Panc1 (cell line): Measurements from ENCODE around the gene PTX4. TPM values are rescaled to one million over a fixed set of nuclear protein-coding genes. Genes with fewer than 3 reads are reported as not detected.

ENCODE experiments used
- ATAC-seq: fragments of 200-7000 bp; cut with Tn5 transposase; 2 replicates; pipeline ENCODE4 v1.9.1; 2020; ENCODE audit warnings: mild to moderate bottlenecking, moderate library complexity
- BruUV-seq: library from RNA; stranded (reverse); fragments of 400-500 nt; replicated peaks from 2 replicates; lab custom pipeline; 2021; lab: Mats Ljungman, UMichigan
- CTCF ChIA-PET: fragments of 300-600 bp; sonication (Branson Sonifier 250); formaldehyde crosslinking; loops from one replicate; lab custom pipeline; 2022; ENCODE audit warnings: antibody characterized with exemption; lab: Charles Lee
- POLR2A ChIA-PET: fragments of 300-600 bp; sonication (Branson Sonifier 250); formaldehyde crosslinking; loops from one replicate; lab custom pipeline; 2022; ENCODE audit warnings: antibody characterized with exemption; lab: Charles Lee
- DNase-seq: peaks from one replicate; pipeline ENCODE4 v3.0.0-alpha.2; 2010; ENCODE audit warnings: low read depth, low spot score
- H3K27ac ChIP-seq: 2 replicates; pipeline ENCODE4 v1.5.1; 2011; ENCODE audit warnings: mild to moderate bottlenecking, low read length, inconsistent platforms
- H3K27me3 ChIP-seq: fragments of 200-500 bp; sonication (Bioruptor generic); 2 replicates; pipeline ENCODE4 v1.6.0; 2014; ENCODE audit warnings: low read length, inconsistent platforms; ENCODE audit not compliant: control insufficient read depth, insufficient read depth
- H3K36me3 ChIP-seq: fragments of 200-500 bp; sonication (Bioruptor generic); 2 replicates; pipeline ENCODE4 v1.5.1; 2014; ENCODE audit warnings: inconsistent platforms, mild to moderate bottlenecking, low read length, moderate library complexity; ENCODE audit not compliant: control insufficient read depth, insufficient read depth
- H3K4me1 ChIP-seq: 2 replicates; pipeline ENCODE4 v1.5.1; 2011; ENCODE audit warnings: inconsistent platforms, mild to moderate bottlenecking, low read length, moderate library complexity; ENCODE audit not compliant: control insufficient read depth, insufficient read depth
- H3K4me3 ChIP-seq, 2 experiments: 2 replicates each; pipeline ENCODE4 v1.5.1; 2011 to 2012; ENCODE audit warnings: low read depth in 2 of 2, low read length in 2 of 2, mild to moderate bottlenecking in 2 of 2, inconsistent platforms in 1 of 2, moderate library complexity in 1 of 2
- H3K9me3 ChIP-seq: fragments of 200-500 bp; sonication (Bioruptor generic); 2 replicates; pipeline ENCODE4 v1.5.1; 2014; ENCODE audit warnings: low read depth, mild to moderate bottlenecking, inconsistent platforms, low read length, moderate library complexity; ENCODE audit not compliant: control insufficient read depth, insufficient read depth
- POLR2AphosphoS5 ChIP-seq: IDR thresholded peaks from 2 replicates; pipeline ENCODE4 v1.6.1; 2012; ENCODE audit warnings: mild to moderate bottlenecking, low read depth, low read length, moderate library complexity
- REST ChIP-seq, 2 experiments: IDR thresholded peaks; 2 replicates each; pipeline ENCODE4 v1.6.1; 2011 to 2012; ENCODE audit warnings: low read depth in 2 of 2, control low read depth in 1 of 2, low read length in 1 of 2, mild to moderate bottlenecking in 1 of 2, moderate library complexity in 1 of 2; ENCODE audit not compliant: insufficient read depth in 1 of 2
- SIN3A ChIP-seq: IDR thresholded peaks from 2 replicates; pipeline ENCODE4 v1.6.1; 2012; ENCODE audit warnings: low read depth, mild to moderate bottlenecking, low read length, moderate library complexity, borderline replicate concordance; ENCODE audit not compliant: insufficient read depth
- TCF7L2 ChIP-seq: IDR thresholded peaks from 2 replicates; pipeline ENCODE4 v1.6.1; 2011; ENCODE audit warnings: mild to moderate bottlenecking, low read depth, low read length, inconsistent platforms
- in situ Hi-C: cut with HindIII; loops from 2 replicates; pipeline ENCODE4 v1.10.0; 2016; ENCODE audit warnings: low sequenced_read_pairs, low pct_unique_long_range_greater_than_20kb
- intact Hi-C: fragments of 100-400 bp; cut with micrococcal nuclease; formaldehyde crosslinking; loops from one replicate; pipeline ENCODE4 v1.10.0; 2022; ENCODE audit not compliant: unreplicated experiment
- total RNA-seq: library from RNA; stranded (reverse); gene quantifications from one replicate; pipeline ENCODE4 v1.2.1, GENCODE V29; 2021; ENCODE audit not compliant: unreplicated experiment
- TF ChIP-seq, protein P1 (sequence below): fragments of 450-650 bp; IDR thresholded peaks from 2 replicates; pipeline ENCODE4 v1.5.1; 2017; ENCODE audit warnings: mild to moderate bottlenecking

The PTX4 gene
- total RNA-seq, 1 experiment from 2014 or later, result not detected

- intact Hi-C loops, result no loop called here
- Histone ChIP-seq H3K27ac (no peak overlapping the region), H3K36me3 (no peaks in the 10 kb centered on the region), H3K27me3 (no peaks in the 10 kb centered on the region), H3K9me3 (no peaks in the 10 kb centered on the region), H3K4me1 (no peaks in the 10 kb centered on the region), H3K4me3 (no peak overlapping the region)
- no peak for TF ChIP-seq REST (IDR thresholded peaks at IDR 0.05; ENCODE audit: insufficient read depth in 1 of 2, low read depth in 2 of 2, low read length in 1 of 2)
- no peak for TF ChIP-seq TCF7L2
- TF ChIP-seq, protein P1, sequence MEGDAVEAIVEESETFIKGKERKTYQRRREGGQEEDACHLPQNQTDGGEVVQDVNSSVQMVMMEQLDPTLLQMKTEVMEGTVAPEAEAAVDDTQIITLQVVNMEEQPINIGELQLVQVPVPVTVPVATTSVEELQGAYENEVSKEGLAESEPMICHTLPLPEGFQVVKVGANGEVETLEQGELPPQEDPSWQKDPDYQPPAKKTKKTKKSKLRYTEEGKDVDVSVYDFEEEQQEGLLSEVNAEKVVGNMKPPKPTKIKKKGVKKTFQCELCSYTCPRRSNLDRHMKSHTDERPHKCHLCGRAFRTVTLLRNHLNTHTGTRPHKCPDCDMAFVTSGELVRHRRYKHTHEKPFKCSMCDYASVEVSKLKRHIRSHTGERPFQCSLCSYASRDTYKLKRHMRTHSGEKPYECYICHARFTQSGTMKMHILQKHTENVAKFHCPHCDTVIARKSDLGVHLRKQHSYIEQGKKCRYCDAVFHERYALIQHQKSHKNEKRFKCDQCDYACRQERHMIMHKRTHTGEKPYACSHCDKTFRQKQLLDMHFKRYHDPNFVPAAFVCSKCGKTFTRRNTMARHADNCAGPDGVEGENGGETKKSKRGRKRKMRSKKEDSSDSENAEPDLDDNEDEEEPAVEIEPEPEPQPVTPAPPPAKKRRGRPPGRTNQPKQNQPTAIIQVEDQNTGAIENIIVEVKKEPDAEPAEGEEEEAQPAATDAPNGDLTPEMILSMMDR, result no peak
- no peak for TF ChIP-seq POLR2AphosphoS5
- no peak for TF ChIP-seq SIN3A
- no peak for DNase-seq
- peak; percentile 18 for ATAC-seq
- BruUV-seq, result no TSS peak
- in situ Hi-C loops, result no loop called here
- ChIA-PET CTCF (no interaction called here), POLR2A (no interaction called here)
These were observed 23.2 kb upstream of the PTX4 start for GRCh38 chr16:1511662-1512569.

DNA sequence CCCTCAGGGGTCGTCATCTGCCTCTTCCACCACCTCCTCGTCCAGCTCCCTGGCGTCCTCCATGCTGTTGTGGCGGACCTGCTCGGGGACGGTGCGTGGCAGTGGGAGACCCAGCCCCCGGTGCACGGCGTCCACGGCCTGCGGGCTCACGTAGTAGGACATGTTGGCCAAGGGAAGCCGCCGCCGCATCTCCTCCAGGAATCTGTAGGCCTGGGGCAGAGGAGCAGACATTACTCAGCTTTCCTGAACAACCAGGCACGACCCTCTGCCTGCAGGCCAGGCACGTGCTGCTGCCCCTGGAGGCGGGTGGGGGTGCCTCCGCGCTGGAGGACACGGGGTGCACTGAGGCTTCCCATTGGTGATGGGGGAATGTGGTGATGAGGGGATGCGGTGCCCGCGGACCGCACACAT lies 22.2 kb upstream of the PTX4 start:
- no peaks in the 10 kb centered on the region for H3K9me3 ChIP-seq
- ATAC-seq (no peak), DNase-seq (no peak)
- no peaks in the 10 kb centered on the region for H3K27me3 ChIP-seq
- no peak overlapping the region for H3K27ac ChIP-seq
- H3K4me3 ChIP-seq, result no peak overlapping the region
- no peaks in the 10 kb centered on the region for H3K4me1 ChIP-seq
- intact Hi-C loops, result no loop called here
- TF ChIP-seq TCF7L2 (no peak), POLR2AphosphoS5 (no peak), SIN3A (no peak), REST (IDR thresholded peaks at IDR 0.05; ENCODE audit: insufficient read depth in 1 of 2, low read depth in 2 of 2, low read length in 1 of 2) (no peak)
- TF ChIP-seq, protein P1, result no peak
- ChIA-PET POLR2A (no interaction called here), CTCF (no interaction called here)
- no TSS peak for BruUV-seq
- in situ Hi-C loops, result no loop called here
- no peaks in the 10 kb centered on the region for H3K36me3 ChIP-seq
